ENCODE results near the gene PGPEP1. TPM values are rescaled to one million over a fixed set of nuclear protein-coding genes. Genes with fewer than 3 reads are reported as not detected.

The PGPEP1 gene
- total RNA-seq, 1 experiment from 2014 or later = 15.8 TPM

DNA sequence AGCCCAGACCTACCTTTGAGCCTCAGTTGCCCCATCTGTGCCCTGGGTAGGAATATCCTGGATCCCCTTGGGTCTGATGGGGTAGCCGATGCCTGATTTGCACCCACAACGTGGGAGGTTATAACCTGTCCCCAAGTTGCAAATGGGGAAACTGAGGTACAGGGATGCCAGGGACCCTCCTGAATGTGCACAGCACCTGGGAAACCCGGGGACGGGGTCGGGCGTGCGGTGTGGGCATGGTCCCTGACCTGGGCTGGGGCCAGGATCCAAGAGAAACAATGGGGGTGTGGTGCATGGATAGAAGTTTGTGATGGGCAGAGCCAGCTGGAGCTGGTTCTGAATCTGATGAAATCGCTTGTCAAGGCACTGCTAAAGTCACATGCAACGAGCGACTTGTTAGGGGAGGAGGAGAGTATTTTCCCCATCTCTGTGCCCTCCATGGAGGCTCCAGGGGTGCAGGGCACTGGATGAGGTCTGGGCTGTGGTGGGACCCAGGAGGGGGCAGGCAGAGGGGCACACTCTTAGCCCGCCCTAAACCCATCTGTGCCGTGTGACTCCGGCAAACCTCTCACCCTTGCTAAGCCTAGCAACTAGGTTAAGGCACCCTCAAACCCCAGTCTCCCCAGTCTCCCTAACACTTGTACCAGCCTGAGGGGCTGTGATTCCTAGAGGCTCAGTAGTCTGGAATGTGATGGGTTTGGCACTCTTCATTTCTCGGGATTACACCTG lies 46.3 kb downstream of the PGPEP1 start:
- BruUV-seq (replicated peaks) = no TSS peak
- peak overlapping the region; percentile 39 for H3K27ac ChIP-seq (ENCODE audit: low read depth, low read length, poor library complexity, severe bottlenecking)
- TF ChIP-seq, protein P1, sequence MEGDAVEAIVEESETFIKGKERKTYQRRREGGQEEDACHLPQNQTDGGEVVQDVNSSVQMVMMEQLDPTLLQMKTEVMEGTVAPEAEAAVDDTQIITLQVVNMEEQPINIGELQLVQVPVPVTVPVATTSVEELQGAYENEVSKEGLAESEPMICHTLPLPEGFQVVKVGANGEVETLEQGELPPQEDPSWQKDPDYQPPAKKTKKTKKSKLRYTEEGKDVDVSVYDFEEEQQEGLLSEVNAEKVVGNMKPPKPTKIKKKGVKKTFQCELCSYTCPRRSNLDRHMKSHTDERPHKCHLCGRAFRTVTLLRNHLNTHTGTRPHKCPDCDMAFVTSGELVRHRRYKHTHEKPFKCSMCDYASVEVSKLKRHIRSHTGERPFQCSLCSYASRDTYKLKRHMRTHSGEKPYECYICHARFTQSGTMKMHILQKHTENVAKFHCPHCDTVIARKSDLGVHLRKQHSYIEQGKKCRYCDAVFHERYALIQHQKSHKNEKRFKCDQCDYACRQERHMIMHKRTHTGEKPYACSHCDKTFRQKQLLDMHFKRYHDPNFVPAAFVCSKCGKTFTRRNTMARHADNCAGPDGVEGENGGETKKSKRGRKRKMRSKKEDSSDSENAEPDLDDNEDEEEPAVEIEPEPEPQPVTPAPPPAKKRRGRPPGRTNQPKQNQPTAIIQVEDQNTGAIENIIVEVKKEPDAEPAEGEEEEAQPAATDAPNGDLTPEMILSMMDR (conservative IDR thresholded peaks at IDR 0.05; ENCODE audit: low read depth, low read length) = no peak
- no peak for TF ChIP-seq EZH2 (IDR thresholded peaks at IDR 0.05; ENCODE audit: borderline replicate concordance, low read depth, low read length, poor library complexity, severe bottlenecking)
- intact Hi-C loops (cut with micrococcal nuclease; ENCODE audit: unreplicated experiment) = no loop called here
- ChIA-PET CTCF (interaction anchor here (1.8 kb wide), 1 partner anchor 107 kb away, joined by 4 read pairs; no protein-coding TSS in a partner anchor), POLR2A (ENCODE audit: low non-redundant PET) (interaction anchor here (0.5 kb wide), 1 partner anchor 30 kb away, joined by 7 read pairs; no protein-coding TSS in a partner anchor)
- DNase-seq (ENCODE audit: low spot score) = peak; percentile 37
- H3K36me3 ChIP-seq (ENCODE audit: insufficient read depth, low read length, poor library complexity, severe bottlenecking) = no peaks in the 10 kb centered on the region
- no peak overlapping the region for H3K4me3 ChIP-seq (ENCODE audit: low read depth, low read length, poor library complexity, severe bottlenecking)
- no peaks in the 10 kb centered on the region for H3K9me3 ChIP-seq (ENCODE audit: low read depth, low read length, poor library complexity, severe bottlenecking)
- no peaks in the 10 kb centered on the region for H3K27me3 ChIP-seq (replicated peaks; ENCODE audit: insufficient read depth, low read depth, low read length, poor library complexity)
- peaks cover 26% of the 10 kb centered on the region for H3K4me1 ChIP-seq (ENCODE audit: insufficient read depth, low read length, poor library complexity, severe bottlenecking)

DNA sequence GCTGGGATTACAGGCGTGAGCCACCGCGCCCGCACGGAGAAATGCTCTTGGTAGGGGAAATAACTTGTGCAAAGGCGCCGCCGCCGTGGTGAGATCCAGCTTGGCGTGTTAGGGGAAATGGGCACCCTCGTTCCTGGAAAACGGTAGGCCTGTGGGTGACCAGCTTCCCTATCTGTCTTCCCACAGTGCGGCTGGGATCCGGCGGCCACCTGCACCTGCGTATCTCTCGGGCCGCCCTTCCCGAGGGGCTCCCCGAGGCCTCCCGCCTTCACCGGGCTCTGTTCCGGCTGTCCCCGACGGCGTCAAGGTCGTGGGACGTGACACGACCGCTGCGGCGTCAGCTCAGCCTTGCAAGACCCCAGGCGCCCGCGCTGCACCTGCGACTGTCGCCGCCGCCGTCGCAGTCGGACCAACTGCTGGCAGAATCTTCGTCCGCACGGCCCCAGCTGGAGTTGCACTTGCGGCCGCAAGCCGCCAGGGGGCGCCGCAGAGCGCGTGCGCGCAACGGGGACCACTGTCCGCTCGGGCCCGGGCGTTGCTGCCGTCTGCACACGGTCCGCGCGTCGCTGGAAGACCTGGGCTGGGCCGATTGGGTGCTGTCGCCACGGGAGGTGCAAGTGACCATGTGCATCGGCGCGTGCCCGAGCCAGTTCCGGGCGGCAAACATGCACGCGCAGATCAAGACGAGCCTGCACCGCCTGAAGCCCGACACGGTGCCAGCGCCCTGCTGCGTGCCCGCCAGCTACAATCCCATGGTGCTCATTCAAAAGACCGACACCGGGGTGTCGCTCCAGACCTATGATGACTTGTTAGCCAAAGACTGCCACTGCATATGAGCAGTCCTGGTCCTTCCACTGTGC lies 47.9 kb downstream of the PGPEP1 start:
- Histone ChIP-seq H3K9me3 (ENCODE audit: low read depth, low read length, poor library complexity, severe bottlenecking) (no peaks in the 10 kb centered on the region), H3K36me3 (ENCODE audit: insufficient read depth, low read length, poor library complexity, severe bottlenecking) (no peaks in the 10 kb centered on the region), H3K4me1 (ENCODE audit: insufficient read depth, low read length, poor library complexity, severe bottlenecking) (peaks cover 26% of the 10 kb centered on the region), H3K27me3 (replicated peaks; ENCODE audit: insufficient read depth, low read depth, low read length, poor library complexity) (no peaks in the 10 kb centered on the region), H3K4me3 (ENCODE audit: low read depth, low read length, poor library complexity, severe bottlenecking) (peak overlapping the region; percentile 43), H3K27ac (ENCODE audit: low read depth, low read length, poor library complexity, severe bottlenecking) (no peak overlapping the region)
- intact Hi-C loops (cut with micrococcal nuclease; ENCODE audit: unreplicated experiment) = no loop called here
- peak; percentile 84 for DNase-seq (ENCODE audit: low spot score)
- POLR2A ChIA-PET (ENCODE audit: low non-redundant PET) = interaction anchor here (0.6 kb wide), 1 partner anchor 51 kb away, joined by 13 read pairs; no protein-coding TSS in a partner anchor
- BruUV-seq (replicated peaks) = no TSS peak
- CTCF ChIA-PET = interaction anchor here (0.6 to 1.8 kb wide), 16 partner anchors 8 to 686 kb away, joined by 3 to 12 read pairs (median 4); no protein-coding TSS in a partner anchor
- TF ChIP-seq EZH2 (IDR thresholded peaks at IDR 0.05; ENCODE audit: borderline replicate concordance, low read depth, low read length, poor library complexity, severe bottlenecking) = no peak
- TF ChIP-seq, protein P1 (conservative IDR thresholded peaks at IDR 0.05; ENCODE audit: low read depth, low read length) = peak; percentile 99

DNA sequence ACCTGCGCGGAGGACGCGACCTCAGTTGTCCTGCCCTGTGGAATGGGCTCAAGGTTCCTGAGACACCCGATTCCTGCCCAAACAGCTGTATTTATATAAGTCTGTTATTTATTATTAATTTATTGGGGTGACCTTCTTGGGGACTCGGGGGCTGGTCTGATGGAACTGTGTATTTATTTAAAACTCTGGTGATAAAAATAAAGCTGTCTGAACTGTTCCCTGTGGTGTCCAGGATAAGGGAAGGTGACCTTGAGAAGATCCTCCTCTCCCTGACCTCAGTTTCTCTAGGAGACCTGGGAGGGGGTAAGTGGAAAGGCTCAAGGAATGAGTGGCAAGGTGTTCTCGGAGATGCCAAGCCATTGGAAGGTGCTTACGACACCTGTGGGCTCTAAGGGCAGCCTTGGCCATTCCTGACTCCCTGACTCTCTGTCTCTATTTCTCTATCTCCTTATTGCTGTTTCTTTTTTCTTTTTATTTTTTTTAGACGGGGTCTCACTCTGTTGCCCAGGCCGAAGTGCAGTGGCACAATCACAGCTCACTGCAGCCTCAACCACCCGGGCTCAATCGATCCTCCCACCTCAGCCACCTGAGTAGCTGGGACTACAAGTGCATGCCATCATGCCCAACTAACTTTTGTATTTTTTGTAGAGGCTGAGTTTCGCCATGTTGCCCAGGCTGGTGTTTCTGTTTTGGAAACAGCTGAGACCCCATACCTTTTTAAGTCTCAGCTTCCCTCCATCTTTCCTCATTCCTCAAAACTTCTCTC lies 48.7 kb downstream of the PGPEP1 start:
- H3K4me3 ChIP-seq (ENCODE audit: low read depth, low read length, poor library complexity, severe bottlenecking) = peak overlapping the region; percentile 43
- BruUV-seq (replicated peaks) = no TSS peak

More for the DNA sequence above, 48.7 kb downstream of the PGPEP1 start:
- no peak for DNase-seq (ENCODE audit: low spot score)
- POLR2A ChIA-PET (ENCODE audit: low non-redundant PET) = interaction anchor here (0.6 kb wide), 1 partner anchor 108 kb away, joined by 3 read pairs; no protein-coding TSS in a partner anchor
- H3K27ac ChIP-seq (ENCODE audit: low read depth, low read length, poor library complexity, severe bottlenecking) = no peak overlapping the region
- no peak for TF ChIP-seq EZH2 (IDR thresholded peaks at IDR 0.05; ENCODE audit: borderline replicate concordance, low read depth, low read length, poor library complexity, severe bottlenecking)
- TF ChIP-seq, protein P1 (conservative IDR thresholded peaks at IDR 0.05; ENCODE audit: low read depth, low read length) = no peak
- no peaks in the 10 kb centered on the region for H3K9me3 ChIP-seq (ENCODE audit: low read depth, low read length, poor library complexity, severe bottlenecking)
- H3K36me3 ChIP-seq (ENCODE audit: insufficient read depth, low read length, poor library complexity, severe bottlenecking) = no peaks in the 10 kb centered on the region
- CTCF ChIA-PET = interaction anchor here (0.6 to 1.7 kb wide), 5 partner anchors 9 to 234 kb away, joined by 3 to 12 read pairs (median 5); no protein-coding TSS in a partner anchor
- no peaks in the 10 kb centered on the region for H3K27me3 ChIP-seq (replicated peaks; ENCODE audit: insufficient read depth, low read depth, low read length, poor library complexity)
- peaks cover 26% of the 10 kb centered on the region for H3K4me1 ChIP-seq (ENCODE audit: insufficient read depth, low read length, poor library complexity, severe bottlenecking)
- intact Hi-C loops (cut with micrococcal nuclease; ENCODE audit: unreplicated experiment) = no loop called here
